H9 (cell line): Measurements from ENCODE around the gene RCAN2. TPM values are rescaled to one million over a fixed set of nuclear protein-coding genes. Genes with fewer than 3 reads are reported as not detected.

Experiments used
- DNase-seq: peaks from one replicate; pipeline ENCODE4 v3.0.0-alpha.2; 2017
- H2AFZ ChIP-seq: one replicate; pipeline ENCODE4 v1.6.1; 2013; ENCODE audit warnings: mild to moderate bottlenecking, low read length, control low read depth, moderate library complexity
- H2AK5ac ChIP-seq: 2 replicates; pipeline ENCODE4 v1.6.1; 2013; ENCODE audit warnings: low read length, control low read depth, mixed read lengths; ENCODE audit not compliant: insufficient read length
- H2BK120ac ChIP-seq: one replicate; pipeline ENCODE4 v1.6.1; 2013; ENCODE audit warnings: low read depth, mild to moderate bottlenecking, low read length, control low read depth, inconsistent platforms; ENCODE audit not compliant: poor library complexity, severe bottlenecking
- H2BK12ac ChIP-seq: 2 replicates; pipeline ENCODE4 v1.6.1; 2013; ENCODE audit warnings: low read length, control low read depth, mixed read lengths, low read depth; ENCODE audit not compliant: insufficient read length
- H2BK15ac ChIP-seq: 2 replicates; pipeline ENCODE4 v1.6.1; 2013; ENCODE audit warnings: low read depth, low read length, control low read depth
- H2BK20ac ChIP-seq: one replicate; pipeline ENCODE4 v1.6.1; 2013; ENCODE audit warnings: low read depth, mild to moderate bottlenecking, low read length, control low read depth, inconsistent platforms; ENCODE audit not compliant: poor library complexity, severe bottlenecking
- H2BK5ac ChIP-seq: 2 replicates; pipeline ENCODE4 v1.6.1; 2013; ENCODE audit warnings: low read length, control low read depth, mixed read lengths; ENCODE audit not compliant: insufficient read length
- H3K14ac ChIP-seq: 2 replicates; pipeline ENCODE4 v1.6.1; 2013; ENCODE audit warnings: low read length, control low read depth; ENCODE audit not compliant: insufficient read depth
- H3K18ac ChIP-seq: 2 replicates; pipeline ENCODE4 v1.6.1; 2013; ENCODE audit warnings: low read depth, mild to moderate bottlenecking, mixed read lengths, low read length, control low read depth; ENCODE audit not compliant: insufficient read length
- H3K23ac ChIP-seq: 2 replicates; pipeline ENCODE4 v1.6.1; 2013; ENCODE audit warnings: low read length, control low read depth, mixed read lengths, low read depth; ENCODE audit not compliant: insufficient read length
- H3K23me2 ChIP-seq: 2 replicates; pipeline ENCODE4 v1.6.1; 2013; ENCODE audit warnings: low read depth, mild to moderate bottlenecking, mixed read lengths, low read length, control low read depth; ENCODE audit not compliant: insufficient read length, poor library complexity, severe bottlenecking
- H3K27ac ChIP-seq: 2 replicates; pipeline ENCODE4 v1.5.1; 2013; ENCODE audit warnings: low read length, control low read depth, mixed read lengths, low read depth; ENCODE audit not compliant: insufficient read length
- H3K27me3 ChIP-seq: 2 replicates; pipeline ENCODE4 v1.6.1; 2013; ENCODE audit warnings: low read length, control low read depth, inconsistent platforms; ENCODE audit not compliant: insufficient read depth
- H3K4ac ChIP-seq: 2 replicates; pipeline ENCODE4 v1.6.1; 2013; ENCODE audit warnings: low read depth, mild to moderate bottlenecking, control low read depth, inconsistent platforms, low read length, moderate library complexity
- H3K4me1 ChIP-seq: 2 replicates; pipeline ENCODE4 v1.6.1; 2013; ENCODE audit warnings: low read length, control low read depth, inconsistent platforms; ENCODE audit not compliant: insufficient read depth
- H3K4me2 ChIP-seq: 2 replicates; pipeline ENCODE4 v1.6.1; 2013; ENCODE audit warnings: low read length, control low read depth, mixed read lengths; ENCODE audit not compliant: insufficient read length, insufficient read depth
- H3K56ac ChIP-seq: 2 replicates; pipeline ENCODE4 v1.6.1; 2013; ENCODE audit warnings: low read depth, mild to moderate bottlenecking, mixed read lengths, low read length, control low read depth; ENCODE audit not compliant: insufficient read length
- H3K79me1 ChIP-seq: 2 replicates; pipeline ENCODE4 v1.6.1; 2013; ENCODE audit warnings: low read depth, mild to moderate bottlenecking, moderate library complexity, low read length, control low read depth, inconsistent platforms; ENCODE audit not compliant: insufficient read depth, poor library complexity, severe bottlenecking
- H3K79me2 ChIP-seq: 2 replicates; pipeline ENCODE4 v1.6.1; 2013; ENCODE audit warnings: low read length, control low read depth, inconsistent platforms; ENCODE audit not compliant: insufficient read depth
- H3K9ac ChIP-seq: 2 replicates; pipeline ENCODE4 v1.6.1; 2013; ENCODE audit warnings: low read length, control low read depth, mixed read lengths; ENCODE audit not compliant: insufficient read length; ENCODE audit errors: extremely low read depth
- H3K9me3 ChIP-seq: one replicate; pipeline ENCODE4 v1.6.1; 2013; ENCODE audit warnings: low read depth, low read length, inconsistent platforms; ENCODE audit not compliant: control insufficient read depth
- H3T11ph ChIP-seq: one replicate; pipeline ENCODE4 v1.6.1; 2013; ENCODE audit warnings: mild to moderate bottlenecking, low read length, control low read depth, inconsistent platforms
- H4K20me1 ChIP-seq: one replicate; pipeline ENCODE4 v1.6.1; 2013; ENCODE audit not compliant: control insufficient read depth, insufficient read length, insufficient read depth
- H4K5ac ChIP-seq: 2 replicates; pipeline ENCODE4 v1.6.1; 2013; ENCODE audit warnings: low read depth, mild to moderate bottlenecking, mixed read lengths, low read length, control low read depth; ENCODE audit not compliant: insufficient read length
- H4K8ac ChIP-seq: replicated peaks from 2 replicates; pipeline ENCODE4 v1.6.1; 2013; ENCODE audit warnings: low read length, control low read depth, mixed read lengths, low read depth; ENCODE audit not compliant: insufficient read length
- H4K91ac ChIP-seq: 2 replicates; pipeline ENCODE4 v1.6.1; 2013; ENCODE audit warnings: low read depth, mild to moderate bottlenecking, moderate library complexity, mixed read lengths, low read length, control low read depth; ENCODE audit not compliant: insufficient read length
- H3K27ac Mint-ChIP-seq, 3 experiments: 2 replicates in 2 of 3; 3 replicates in 1 of 3; pipeline ENCODE4 v1.8.0; 2020 to 2021; ENCODE audit warnings: mixed read lengths in 3 of 3, mild to moderate bottlenecking in 1 of 3, moderate library complexity in 1 of 3
- H3K27me3 Mint-ChIP-seq: 2 replicates; pipeline ENCODE4 v1.8.0; 2021; ENCODE audit warnings: low read depth, mild to moderate bottlenecking, moderate library complexity, mixed read lengths
- H3K36me3 Mint-ChIP-seq, 3 experiments: 2 replicates in 2 of 3; 3 replicates in 1 of 3; pipeline ENCODE4 v1.8.0; 2020 to 2021; ENCODE audit warnings: low read depth in 3 of 3, mixed read lengths in 3 of 3; ENCODE audit not compliant: insufficient read depth in 1 of 3
- H3K4me1 Mint-ChIP-seq, 2 experiments: 2 replicates each; pipeline ENCODE4 v1.8.0; 2020; ENCODE audit warnings: mixed read lengths in 2 of 2
- H3K4me3 Mint-ChIP-seq, 2 experiments: 2 replicates in 1 of 2; 3 replicates in 1 of 2; pipeline ENCODE4 v1.8.0; 2020 to 2021; ENCODE audit warnings: mild to moderate bottlenecking in 2 of 2, mixed read lengths in 2 of 2, moderate library complexity in 1 of 2
- H3K9me3 Mint-ChIP-seq, 2 experiments: 2 replicates in 1 of 2; 3 replicates in 1 of 2; pipeline ENCODE4 v1.8.0; 2020; ENCODE audit warnings: mild to moderate bottlenecking in 2 of 2, mixed read lengths in 2 of 2, moderate library complexity in 1 of 2
- CTCF ChIP-seq: fragments of 200-600 bp; sonication (generic); conservative IDR thresholded peaks from 3 replicates; pipeline ENCODE4 v1.8.0; 2021; ENCODE audit warnings: antibody characterized with exemption, mild to moderate bottlenecking
- WGBS: extraction: QIAGEN DNeasy Blood & Tissue Kit; methylation state at CpG from one replicate; pipeline ENCODE4 v1.1.7; 2013; ENCODE audit warnings: missing lambda C conversion rate, low lambda C conversion rate, mixed read lengths; ENCODE audit not compliant: insufficient read length; ENCODE audit errors: extremely low coverage; 5-methylcytosine and 5-hydroxymethylcytosine counted together
- total RNA-seq: library from RNA; stranded (reverse); gene quantifications from 2 replicates; pipeline ENCODE4 v1.2.1, GENCODE V29; 2021

RCAN2 gene
- total RNA-seq, 1 experiment from 2014 or later = 3.0 TPM

GRCh38 chr6:46263707-46264086, 227.6 kb downstream of the RCAN2 start:
- H2BK12ac ChIP-seq = no peak overlapping the region
- no peak overlapping the region for H3K9ac ChIP-seq
- H2BK5ac ChIP-seq = no peak overlapping the region
- no peak overlapping the region for H3K56ac ChIP-seq
- H3K79me1 ChIP-seq = no peaks in the 10 kb centered on the region
- Mint-ChIP-seq H3K27me3 (no peaks in the 10 kb centered on the region), H3K27ac (no peak overlapping the region), H3K9me3 (no peaks in the 10 kb centered on the region), H3K36me3 (no peaks in the 10 kb centered on the region; a peak in 1 of 7 replicates), H3K4me3 (no peak overlapping the region), H3K4me1 (peaks cover 6 to 7% of the 10 kb centered on the region in 2 experiments)
- H2AFZ ChIP-seq = no peak overlapping the region
- no peak overlapping the region for H3K14ac ChIP-seq
- WGBS = no CpG with 5 or more reads among the region's 1 CpG
- H4K20me1 ChIP-seq = no peaks in the 10 kb centered on the region
- no peak for DNase-seq
- H3K23me2 ChIP-seq = no peaks in the 10 kb centered on the region
- H2BK20ac ChIP-seq = no peak overlapping the region
- no peak overlapping the region for H3K18ac ChIP-seq
- no peak overlapping the region for H4K5ac ChIP-seq
- H3K79me2 ChIP-seq = no peaks in the 10 kb centered on the region
- no peak overlapping the region for H3K23ac ChIP-seq
- H4K91ac ChIP-seq = no peak overlapping the region
- H3K27ac ChIP-seq = no peak overlapping the region
- no peaks in the 10 kb centered on the region for H3K27me3 ChIP-seq
- no peak overlapping the region for H3K4ac ChIP-seq
- no peak overlapping the region for H2BK120ac ChIP-seq
- TF ChIP-seq CTCF = no peak
- H3K4me1 ChIP-seq = peaks cover 2% of the 10 kb centered on the region; the same call in 1 of the 2 replicates
- H2AK5ac ChIP-seq = no peak overlapping the region
- H3K9me3 ChIP-seq = no peaks in the 10 kb centered on the region
- H3T11ph ChIP-seq = no peak overlapping the region
- no peak overlapping the region for H4K8ac ChIP-seq
- H3K4me2 ChIP-seq = no peak overlapping the region
- H2BK15ac ChIP-seq = no peak overlapping the region
